Ureter (tissue), 1 donor: Measurements from ENCODE around the gene ZNF197. TPM values are rescaled to one million over a fixed set of nuclear protein-coding genes. Genes with fewer than 3 reads are reported as not detected.
"Not testable (repeated sequence)": the region's sequence is repeated elsewhere in the genome, so short reads cannot be mapped to it uniquely, and the experiment has no call there.

Experiments
- DNase-seq: peaks from one replicate; pipeline ENCODE4 v3.0.0-alpha.2; 2020; ENCODE audit warnings: low spot score
- total RNA-seq: library from RNA; stranded (reverse); gene quantifications from one replicate; pipeline ENCODE4 v1.2.4, GENCODE V29; 2023
- donor health status: DM: yes; HTN: yes; CAD: no.

Gene ZNF197
- total RNA-seq, 1 donor from 2014 or later: 23.6 TPM

- DNase-seq: no peak
These were observed 36.4 kb downstream of the ZNF197 start for GRCh38 chr3:44661189-44661588.

GRCh38 chr3:44665173-44665572, 40.3 kb downstream of the ZNF197 start:
- DNase-seq: no peak

GRCh38 chr3:44666346-44666745, 41.5 kb downstream of the ZNF197 start:
- no peak for DNase-seq

- no peak for DNase-seq
These were observed 44.9 kb downstream of the ZNF197 start for GRCh38 chr3:44669760-44670159.

GRCh38 chr3:44673466-44673865, 48.6 kb downstream of the ZNF197 start:
- DNase-seq: not testable (repeated sequence)

GRCh38 chr3:44674211-44674610, 49.4 kb downstream of the ZNF197 start:
- DNase-seq: no peak

- DNase-seq: no peak
These were observed 53.8 kb downstream of the ZNF197 start for GRCh38 chr3:44678480-44679116.

- no peak for DNase-seq
These were observed 56.2 kb downstream of the ZNF197 start for GRCh38 chr3:44680921-44681455.

GRCh38 chr3:44682182-44682896, 57.5 kb downstream of the ZNF197 start:
- no peak for DNase-seq

GRCh38 chr3:44685128-44685800, 60.4 kb downstream of the ZNF197 start:
- DNase-seq: peak; percentile 75

- no peak for DNase-seq
These were observed 63.1 kb downstream of the ZNF197 start for GRCh38 chr3:44687898-44688297.

Other genes starting within 250 kb of the ZNF197 start
- 19.1 TPM for gene ZNF445, start 147.4 kb upstream of the ZNF197 start, total RNA-seq
- 10.8 TPM for gene ZKSCAN7, start 69.8 kb upstream of the ZNF197 start, total RNA-seq
- 7.5 TPM for gene ZNF660, start 40.1 kb upstream of the ZNF197 start, total RNA-seq
- 13.5 TPM for gene ZNF35, start 23.7 kb downstream of the ZNF197 start, total RNA-seq
- 11.4 TPM for gene ZNF502, start 87.6 kb downstream of the ZNF197 start, total RNA-seq
- 6.3 TPM for gene ZNF501, start 104.6 kb downstream of the ZNF197 start, total RNA-seq
- 27.4 TPM for gene KIAA1143, start 136.6 kb downstream of the ZNF197 start, total RNA-seq
- gene KIF15, start 136.8 kb downstream of the ZNF197 start, total RNA-seq: 0.83 TPM
- gene TMEM42, start 236.9 kb downstream of the ZNF197 start, total RNA-seq: 13.1 TPM
- not detected for gene TGM4, start 249.6 kb downstream of the ZNF197 start, total RNA-seq